OCI-LY7 (cell line): ENCODE data around the gene PGP. TPM values are rescaled to one million over a fixed set of nuclear protein-coding genes. Genes with fewer than 3 reads are reported as not detected.

ENCODE experiments used
- BruUV-seq: library from RNA; stranded (reverse); fragments of 400-500 nt; replicated peaks from 2 replicates; lab custom pipeline; 2021; lab: Mats Ljungman, UMichigan
- CTCF ChIA-PET: fragments of 300-600 bp; sonication (Branson Sonifier 250); formaldehyde crosslinking; loops from one replicate; lab custom pipeline; 2022; ENCODE audit warnings: antibody characterized with exemption; ENCODE audit not compliant: unreplicated experiment; lab: Charles Lee
- POLR2A ChIA-PET: fragments of 300-600 bp; sonication (Branson Sonifier 250); formaldehyde crosslinking; loops from one replicate; lab custom pipeline; 2022; ENCODE audit warnings: antibody characterized with exemption; lab: Charles Lee
- DNase-seq: peaks from one replicate; pipeline ENCODE4 v3.0.0-alpha.2; 2015; ENCODE audit warnings: low spot score
- H2AFZ ChIP-seq: fragments of 200-600 bp; sonication (generic), shearing (Covaris generic); 2 replicates; pipeline ENCODE4 v1.6.1; 2014; ENCODE audit warnings: mild to moderate bottlenecking, antibody characterized with exemption, low read length, moderate library complexity
- H3K27ac ChIP-seq: fragments of 200-600 bp; sonication (generic); 2 replicates; pipeline ENCODE4 v1.5.1; 2014; ENCODE audit warnings: mixed run types, low read depth, mild to moderate bottlenecking, moderate library complexity, low read length, inconsistent platforms; ENCODE audit not compliant: poor library complexity, severe bottlenecking
- H3K36me3 ChIP-seq: fragments of 200-600 bp; sonication (generic); 2 replicates; pipeline ENCODE4 v1.6.1; 2014; ENCODE audit warnings: mild to moderate bottlenecking, antibody characterized with exemption, low read length, moderate library complexity, mixed read lengths; ENCODE audit not compliant: insufficient read depth
- H3K4me1 ChIP-seq: fragments of 200-600 bp; sonication (generic); 2 replicates; pipeline ENCODE4 v1.5.1; 2014; ENCODE audit warnings: mild to moderate bottlenecking, low read length; ENCODE audit not compliant: insufficient read depth, poor library complexity, severe bottlenecking
- H3K4me2 ChIP-seq: fragments of 200-600 bp; sonication (generic); 2 replicates; pipeline ENCODE4 v1.6.1; 2014; ENCODE audit warnings: mild to moderate bottlenecking, low read length
- H3K4me3 ChIP-seq: fragments of 200-600 bp; sonication (generic); 2 replicates; pipeline ENCODE4 v1.5.1; 2014; ENCODE audit warnings: mild to moderate bottlenecking, low read depth, low read length; ENCODE audit not compliant: poor library complexity, severe bottlenecking
- H3K79me2 ChIP-seq: fragments of 200-600 bp; sonication (generic); 2 replicates; pipeline ENCODE4 v1.6.1; 2016; ENCODE audit warnings: low read depth, mild to moderate bottlenecking, low read length, moderate library complexity, mixed read lengths; ENCODE audit not compliant: insufficient read depth
- H3K9me2 ChIP-seq: fragments of 200-600 bp; sonication (generic); 2 replicates; pipeline ENCODE4 v1.6.1; 2016; ENCODE audit warnings: mild to moderate bottlenecking, low read length, mixed read lengths; ENCODE audit not compliant: insufficient read depth
- H3K9me3 ChIP-seq: fragments of 200-600 bp; sonication (generic); 2 replicates; pipeline ENCODE4 v1.6.1; 2014; ENCODE audit warnings: mild to moderate bottlenecking, mixed run types, low read length, mixed read lengths
- H4K20me1 ChIP-seq: fragments of 200-600 bp; sonication (generic); 2 replicates; pipeline ENCODE4 v1.6.1; 2014; ENCODE audit warnings: mild to moderate bottlenecking, antibody characterized with exemption, low read length, moderate library complexity, mixed read lengths; ENCODE audit not compliant: insufficient read depth
- EZH2phosphoT487 ChIP-seq: fragments of 200-600 bp; sonication (generic); IDR thresholded peaks from 2 replicates; pipeline ENCODE4 v1.6.1; 2018; ENCODE audit warnings: low read depth, borderline replicate concordance, mild to moderate bottlenecking, mixed run types, antibody characterized with exemption, low read length, moderate library complexity, mixed read lengths
- intact Hi-C: fragments of 100-400 bp; cut with micrococcal nuclease; formaldehyde crosslinking; loops from one replicate; pipeline ENCODE4 v1.10.0; 2022; ENCODE audit not compliant: unreplicated experiment
- total RNA-seq, 2 experiments: library from RNA; depleted of rRNA in 1 of 2; stranded (reverse); fragments of >200 nt in 1 of 2; shearing (Covaris generic) in 1 of 2; gene quantifications; 2 replicates each; pipeline ENCODE4 v1.2.3, GENCODE V29; 2014 to 2022
- TF ChIP-seq, protein P1 (sequence below): fragments of 200-600 bp; sonication (generic); conservative IDR thresholded peaks from 2 replicates; pipeline ENCODE4 v1.5.1; 2014; ENCODE audit warnings: mild to moderate bottlenecking, antibody characterized with exemption, low read length, moderate library complexity, mixed read lengths

PGP gene
- total RNA-seq, 2 experiments from 2014 or later: 37.9 to 44.2 TPM

DNA sequence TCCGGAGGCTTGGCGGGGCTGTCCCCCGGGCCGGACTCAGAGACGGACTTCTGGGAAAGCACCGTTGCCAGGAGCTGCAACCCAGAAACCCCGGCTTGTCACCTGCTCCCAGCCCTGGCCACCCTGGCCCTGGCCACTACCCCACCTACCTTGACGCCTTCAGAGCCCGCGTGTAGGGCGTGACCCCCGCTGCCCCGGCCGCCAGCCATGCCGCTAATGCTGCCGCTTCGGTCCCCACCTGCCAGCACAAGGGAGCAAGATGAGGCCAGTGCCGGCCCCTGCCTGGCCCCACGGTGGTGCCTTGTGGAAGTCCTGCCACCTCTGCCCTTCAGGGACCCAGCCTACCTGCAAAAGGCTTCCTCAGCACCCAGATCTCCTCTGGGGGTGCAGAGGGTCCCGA, 29.7 kb downstream of the PGP start:
- Histone ChIP-seq H3K9me3 (no peaks in the 10 kb centered on the region), H3K36me3 (peaks cover 7% of the 10 kb centered on the region; the same call in 1 of the 2 replicates), H3K79me2 (no peaks in the 10 kb centered on the region), H3K4me2 (no peak overlapping the region), H3K9me2 (no peaks in the 10 kb centered on the region), H3K27ac (no peak overlapping the region), H3K4me3 (no peak overlapping the region), H3K4me1 (no peaks in the 10 kb centered on the region), H2AFZ (no peak overlapping the region), H4K20me1 (no peaks in the 10 kb centered on the region)
- ChIA-PET POLR2A (no interaction called here), CTCF (no interaction called here)
- TF ChIP-seq EZH2phosphoT487: no peak
- TF ChIP-seq, protein P1, sequence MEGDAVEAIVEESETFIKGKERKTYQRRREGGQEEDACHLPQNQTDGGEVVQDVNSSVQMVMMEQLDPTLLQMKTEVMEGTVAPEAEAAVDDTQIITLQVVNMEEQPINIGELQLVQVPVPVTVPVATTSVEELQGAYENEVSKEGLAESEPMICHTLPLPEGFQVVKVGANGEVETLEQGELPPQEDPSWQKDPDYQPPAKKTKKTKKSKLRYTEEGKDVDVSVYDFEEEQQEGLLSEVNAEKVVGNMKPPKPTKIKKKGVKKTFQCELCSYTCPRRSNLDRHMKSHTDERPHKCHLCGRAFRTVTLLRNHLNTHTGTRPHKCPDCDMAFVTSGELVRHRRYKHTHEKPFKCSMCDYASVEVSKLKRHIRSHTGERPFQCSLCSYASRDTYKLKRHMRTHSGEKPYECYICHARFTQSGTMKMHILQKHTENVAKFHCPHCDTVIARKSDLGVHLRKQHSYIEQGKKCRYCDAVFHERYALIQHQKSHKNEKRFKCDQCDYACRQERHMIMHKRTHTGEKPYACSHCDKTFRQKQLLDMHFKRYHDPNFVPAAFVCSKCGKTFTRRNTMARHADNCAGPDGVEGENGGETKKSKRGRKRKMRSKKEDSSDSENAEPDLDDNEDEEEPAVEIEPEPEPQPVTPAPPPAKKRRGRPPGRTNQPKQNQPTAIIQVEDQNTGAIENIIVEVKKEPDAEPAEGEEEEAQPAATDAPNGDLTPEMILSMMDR: no peak
- intact Hi-C loops: no loop called here
- DNase-seq: no peak
- BruUV-seq: no TSS peak

DNA sequence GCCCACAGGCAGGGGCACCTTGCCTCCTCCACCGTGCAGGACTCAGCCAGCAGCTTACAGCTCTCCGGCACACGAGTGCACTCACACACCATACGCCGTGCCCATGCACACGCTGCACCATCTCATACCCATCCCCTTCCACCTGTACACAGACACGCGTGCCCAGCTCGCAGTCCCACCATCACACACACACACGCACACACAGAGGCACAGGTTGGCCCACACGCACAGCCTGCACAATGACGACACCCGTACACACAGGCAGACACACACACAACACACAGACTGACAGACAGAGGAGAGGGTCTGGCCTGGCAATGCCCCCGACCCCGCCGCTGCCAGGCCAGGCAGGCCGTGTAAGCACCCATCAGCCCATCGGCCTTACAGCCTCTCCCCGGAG, 30.3 kb downstream of the PGP start:
- H2AFZ ChIP-seq: no peak overlapping the region
- H3K27ac ChIP-seq: no peak overlapping the region
- TF ChIP-seq EZH2phosphoT487: no peak
- TF ChIP-seq, protein P1: no peak
- H3K4me3 ChIP-seq: no peak overlapping the region
- no peaks in the 10 kb centered on the region for H3K9me3 ChIP-seq
- H3K9me2 ChIP-seq: no peaks in the 10 kb centered on the region
- ChIA-PET CTCF (no interaction called here), POLR2A (interaction anchor here (0.6 kb wide), 1 partner anchor 196 kb away, joined by 4 read pairs; no protein-coding TSS in a partner anchor)
- peaks cover 9% of the 10 kb centered on the region for H3K36me3 ChIP-seq
- no TSS peak for BruUV-seq
- intact Hi-C loops: no loop called here
- H3K4me2 ChIP-seq: no peak overlapping the region
- H3K79me2 ChIP-seq: no peaks in the 10 kb centered on the region
- H3K4me1 ChIP-seq: no peaks in the 10 kb centered on the region
- DNase-seq: no peak
- no peaks in the 10 kb centered on the region for H4K20me1 ChIP-seq

DNA sequence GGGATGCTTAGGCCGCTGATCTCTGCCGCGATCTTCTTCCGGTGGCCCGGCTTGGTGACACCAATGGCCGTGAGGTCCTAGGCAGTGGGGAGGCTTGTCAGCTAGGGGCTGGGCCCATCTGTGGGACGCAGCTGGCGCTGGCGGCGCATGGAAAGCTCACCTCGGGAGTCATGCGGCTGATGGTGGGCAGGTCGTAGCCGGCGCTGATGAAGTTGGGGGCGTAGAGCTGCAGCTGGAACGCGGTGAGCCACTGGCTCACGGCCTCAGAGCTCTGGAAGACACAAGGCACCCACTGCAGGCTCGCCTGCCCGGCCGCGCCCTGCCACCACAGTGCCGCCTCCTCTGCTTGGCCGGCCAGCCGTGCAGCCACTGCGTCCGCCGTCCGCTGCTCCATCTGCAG, 31.0 kb downstream of the PGP start:
- DNase-seq: no peak
- H3K4me3 ChIP-seq: no peak overlapping the region
- H3K4me2 ChIP-seq: no peak overlapping the region
- no peaks in the 10 kb centered on the region for H3K4me1 ChIP-seq
- no peaks in the 10 kb centered on the region for H3K9me3 ChIP-seq
- BruUV-seq: no TSS peak
- H3K27ac ChIP-seq: no peak overlapping the region
- H3K36me3 ChIP-seq: peaks cover 12% of the 10 kb centered on the region
- intact Hi-C loops: no loop called here
- H4K20me1 ChIP-seq: no peaks in the 10 kb centered on the region
- no peaks in the 10 kb centered on the region for H3K79me2 ChIP-seq
- POLR2A ChIA-PET: no interaction called here
- CTCF ChIA-PET: no interaction called here
- no peaks in the 10 kb centered on the region for H3K9me2 ChIP-seq
- TF ChIP-seq, protein P1: no peak
- no peak for TF ChIP-seq EZH2phosphoT487
- H2AFZ ChIP-seq: no peak overlapping the region
